K562 treated with DMSO at 1 percent for 4 hours (cell line): ENCODE measurements around the gene TCP11X2. TPM values are rescaled to one million over a fixed set of nuclear protein-coding genes. Genes with fewer than 3 reads are reported as not detected.

Experiments used
- total RNA-seq: library from RNA; unstranded; fragments of 300-600 nt; gene quantifications from 2 replicates; pipeline ENCODE4 v1.2.3, GENCODE V29; 2022; ENCODE audit not compliant: insufficient read depth

TCP11X2 gene
- not detected in 2 replicates for total RNA-seq

DNA sequence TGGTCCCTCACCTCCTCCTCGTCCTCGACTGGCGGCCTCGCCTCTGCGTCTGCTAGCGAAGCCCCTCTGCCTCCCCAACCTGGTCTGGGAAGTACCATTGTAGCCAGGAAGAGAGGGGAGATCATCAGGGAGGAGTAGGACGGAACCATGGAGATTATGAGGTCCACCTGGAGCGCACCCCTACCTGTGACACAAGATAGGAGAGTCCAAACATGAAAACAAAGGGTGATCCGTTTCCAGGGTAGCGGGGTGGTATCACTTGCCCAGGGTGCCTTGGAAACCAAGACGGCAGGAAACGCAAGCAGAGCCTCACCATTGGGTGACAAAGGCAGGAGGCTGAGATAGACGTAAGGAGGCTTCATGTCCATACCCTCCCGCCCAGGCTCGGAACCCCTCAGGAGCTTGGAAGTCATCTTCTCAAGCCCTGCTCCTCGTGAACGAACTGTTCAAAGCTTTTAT is at the start of gene TCP11X2:
TSS of gene TCP11X2 (minus strand) at position 51 of the 459 bp plus-strand sequence.

DNA sequence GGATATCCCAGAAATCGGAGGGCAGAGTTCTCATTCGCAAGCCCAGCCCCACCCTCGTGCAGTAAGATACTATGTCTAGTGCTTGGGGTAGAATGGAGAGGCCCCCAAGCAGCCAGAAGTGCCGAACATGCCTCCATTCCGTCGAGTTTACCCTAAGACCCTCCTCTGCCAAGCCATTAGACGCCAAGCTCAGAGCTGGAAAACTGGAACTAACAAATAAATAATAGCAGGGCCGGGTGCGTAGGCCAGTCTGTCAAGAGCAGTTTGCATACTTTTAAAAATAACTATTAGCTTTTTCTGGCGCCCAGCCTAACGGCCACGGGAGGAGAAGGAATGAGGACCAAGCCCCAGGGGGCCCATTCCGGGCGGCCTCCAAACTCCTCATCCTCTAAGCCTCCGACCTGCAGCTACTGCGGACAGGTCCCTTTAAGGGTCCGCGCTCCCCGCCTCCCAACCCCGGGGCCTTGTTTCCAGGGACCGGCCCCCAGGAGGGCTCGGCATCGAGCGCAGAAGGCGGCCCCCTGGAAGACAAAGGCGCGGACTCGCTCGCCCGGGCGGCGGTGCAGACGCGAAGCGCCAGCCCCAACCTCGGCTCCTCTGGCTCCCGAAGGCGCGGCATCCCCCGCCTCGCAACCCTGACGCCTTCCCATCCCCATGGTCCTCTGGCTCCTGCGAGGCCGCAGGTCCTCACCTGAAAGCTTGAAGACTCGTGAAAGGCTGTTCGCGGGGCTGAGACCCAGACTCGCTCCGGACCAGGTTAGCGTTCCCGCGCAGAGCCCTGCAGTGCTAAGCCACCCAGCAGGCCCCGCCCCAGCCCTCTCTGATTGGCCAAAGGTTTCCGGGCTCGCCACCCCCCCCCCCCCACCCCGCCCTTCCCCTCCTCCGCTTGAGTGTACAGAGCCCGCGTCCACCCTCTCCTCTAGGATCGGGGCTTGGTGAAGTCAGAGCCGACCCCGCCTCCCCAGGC is 44.6 kb upstream of the TCP11X2 start, which contains the start of gene TMSB15A:
TSS of gene TMSB15A (minus strand) at position 765 of the 967 bp plus-strand sequence.

DNA sequence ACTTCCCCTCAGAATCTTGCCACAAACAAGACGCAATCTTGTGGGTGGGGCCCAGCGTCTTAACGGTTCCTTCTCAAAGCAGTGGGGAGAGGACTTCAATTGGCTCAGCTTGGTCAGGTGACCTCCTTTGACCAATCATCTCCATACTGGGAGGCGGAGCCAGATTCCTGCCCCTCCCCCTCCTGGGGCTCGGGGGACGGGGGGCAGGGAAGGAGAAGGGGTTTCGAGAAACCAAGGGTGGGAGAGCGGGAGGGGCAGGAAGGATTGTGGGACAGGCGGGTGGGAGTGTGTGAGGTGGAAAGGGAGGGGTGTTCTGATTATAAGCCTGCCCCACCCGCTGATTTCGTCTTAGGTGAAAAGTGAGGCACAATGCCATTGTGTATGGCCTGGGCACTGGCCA is 31.7 kb downstream of the TCP11X2 start, which contains the start of gene NXF2B:
TSS of gene NXF2B (minus strand) at position 101 of the 400 bp plus-strand sequence. CDS start 59,972 bp downstream, outside the sequence.

Other genes starting within 250 kb of the TCP11X2 start
- gene NXF2, start 224.6 kb downstream of the TCP11X2 start, total RNA-seq = 4.2 and 10.0 TPM in 2 replicates
- 15.8 and 25.0 TPM in 2 replicates for gene NXF2B, start 31.8 kb downstream of the TCP11X2 start, total RNA-seq
- not detected in 2 replicates for gene TMSB15A, start 44.9 kb upstream of the TCP11X2 start, total RNA-seq
- gene ARMCX5, start 127.7 kb upstream of the TCP11X2 start, total RNA-seq = 4.8 and 6.3 TPM in 2 replicates
- gene GPRASP1, start 179.7 kb upstream of the TCP11X2 start, total RNA-seq = 0.26 and 0.28 TPM in 2 replicates
- 1.1 and 2.4 TPM in 2 replicates for gene GPRASP2, start 240.6 kb upstream of the TCP11X2 start, total RNA-seq
- 0.57 and 0.80 TPM in 2 replicates for gene GPRASP3, start 248.9 kb upstream of the TCP11X2 start, total RNA-seq